ENCODE measurements around the gene IQCF6.

DNA sequence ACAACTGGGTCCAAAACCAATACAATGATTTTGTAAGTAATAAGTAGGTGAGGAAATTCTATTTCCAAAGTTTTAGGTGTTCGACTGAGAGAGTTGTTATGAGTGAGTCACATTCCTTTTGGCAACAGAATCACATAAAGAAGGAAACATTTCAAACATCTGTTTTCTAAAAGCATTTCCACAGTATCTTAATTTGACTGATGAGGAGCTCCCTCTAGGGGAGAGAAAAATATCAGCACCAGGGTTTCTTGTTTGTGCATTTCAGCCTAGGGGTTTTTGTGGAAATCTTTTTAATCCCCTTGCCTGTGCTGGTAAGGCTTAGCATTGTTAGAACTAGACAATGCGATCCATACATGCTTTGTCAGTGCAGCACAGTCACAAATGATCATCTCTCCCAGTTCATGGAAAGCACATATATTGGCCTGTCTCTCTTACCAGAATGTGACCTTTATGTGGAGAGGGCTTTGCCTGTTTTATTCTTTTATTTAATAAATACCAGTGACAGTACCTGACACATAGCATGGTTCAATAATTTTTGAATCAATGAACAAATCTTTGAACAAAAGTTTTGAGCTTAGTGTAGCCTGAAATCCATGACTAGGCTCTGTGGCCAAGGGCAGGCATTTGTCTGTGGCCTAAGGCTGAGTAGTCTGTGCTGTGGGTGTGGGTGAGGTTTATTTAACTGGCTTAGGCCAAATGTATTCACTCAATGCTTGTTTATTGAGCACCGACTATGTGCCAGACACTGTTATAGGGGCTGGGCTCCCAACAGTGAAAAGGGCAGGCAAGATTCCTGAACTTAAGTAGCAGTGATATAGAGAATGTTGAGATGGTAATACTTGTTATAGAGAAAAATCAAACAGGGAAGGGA lies 21.1 kb upstream of the IQCF6 start:
- TF ChIP-seq CTCF (IDR thresholded peaks at IDR 0.05), result peak; percentile 49 to 70 (median 66)
- no peak for TF ChIP-seq POLR2A (IDR thresholded peaks at IDR 0.05)

All from Peyer's patch (tissue), 4 donors.